Measurements from ENCODE around the gene KRT81. TPM values are rescaled to one million over a fixed set of nuclear protein-coding genes. Genes with fewer than 3 reads are reported as not detected.

Gene KRT81
- total RNA-seq, 1 donor from 2014 or later: 1.2 TPM

GRCh38 chr12:52254965-52255751, 36.2 kb downstream of the KRT81 start:
- H3K4me2 ChIP-seq (ENCODE audit: low read length): no peak overlapping the region
- peaks cover 81% of the 10 kb centered on the region for H3K27me3 Mint-ChIP-seq (ENCODE audit: low read depth, unreplicated experiment)
- no peak overlapping the region for H2AFZ ChIP-seq (ENCODE audit: low read depth, low read length)
- H3K4me1 Mint-ChIP-seq (ENCODE audit: low read depth, unreplicated experiment): peaks cover 5% of the 10 kb centered on the region
- H3K79me2 ChIP-seq (ENCODE audit: insufficient read depth, low read length): no peaks in the 10 kb centered on the region
- H3K27ac Mint-ChIP-seq (ENCODE audit: unreplicated experiment): no peak overlapping the region
- no peak overlapping the region for H3K4me3 ChIP-seq (ENCODE audit: insufficient read depth, low read depth, low read length)
- H3K36me3 ChIP-seq (ENCODE audit: insufficient read depth, low read length): no peaks in the 10 kb centered on the region
- TF ChIP-seq CTCF (IDR thresholded peaks at IDR 0.05; ENCODE audit: insufficient read depth, low read depth, low read length) (no peak), EZH2 (IDR thresholded peaks at IDR 0.05; ENCODE audit: insufficient read depth, low read length) (no peak)
- peaks cover 36% of the 10 kb centered on the region for H3K27me3 ChIP-seq (ENCODE audit: insufficient read depth, low read length)
- H3K4me3 Mint-ChIP-seq (ENCODE audit: unreplicated experiment): no peak overlapping the region
- no peak overlapping the region for H3K9ac ChIP-seq (ENCODE audit: low read length)
- FAIRE-seq (no peak), DNase-seq (ENCODE audit: low read depth) (no peak)
- H3K9me3 Mint-ChIP-seq (ENCODE audit: unreplicated experiment): peaks cover 5% of the 10 kb centered on the region
- H3K27ac ChIP-seq (ENCODE audit: low read depth, low read length): no peak overlapping the region
- no peaks in the 10 kb centered on the region for H3K4me1 ChIP-seq (ENCODE audit: insufficient read depth, low read length)
- H3K9me3 ChIP-seq (ENCODE audit: insufficient read depth, low read depth, low read length): no peaks in the 10 kb centered on the region
- H4K20me1 ChIP-seq (ENCODE audit: insufficient read depth, low read length): no peaks in the 10 kb centered on the region
- H3K36me3 Mint-ChIP-seq (ENCODE audit: low read depth, unreplicated experiment): peaks cover 5% of the 10 kb centered on the region

GRCh38 chr12:52254180-52254964, 37.0 kb downstream of the KRT81 start:
- no peak for DNase-seq (ENCODE audit: low read depth)
- Histone ChIP-seq H2AFZ (ENCODE audit: low read depth, low read length) (no peak overlapping the region), H3K27ac (ENCODE audit: low read depth, low read length) (no peak overlapping the region), H3K4me1 (ENCODE audit: insufficient read depth, low read length) (no peaks in the 10 kb centered on the region), H3K79me2 (ENCODE audit: insufficient read depth, low read length) (no peaks in the 10 kb centered on the region), H4K20me1 (ENCODE audit: insufficient read depth, low read length) (no peaks in the 10 kb centered on the region), H3K9ac (ENCODE audit: low read length) (no peak overlapping the region), H3K36me3 (ENCODE audit: insufficient read depth, low read length) (no peaks in the 10 kb centered on the region), H3K4me3 (ENCODE audit: insufficient read depth, low read depth, low read length) (no peak overlapping the region), H3K9me3 (ENCODE audit: insufficient read depth, low read depth, low read length) (no peaks in the 10 kb centered on the region), H3K4me2 (ENCODE audit: low read length) (no peak overlapping the region), H3K27me3 (ENCODE audit: insufficient read depth, low read length) (peaks cover 36% of the 10 kb centered on the region)
- no peak for TF ChIP-seq CTCF (IDR thresholded peaks at IDR 0.05; ENCODE audit: insufficient read depth, low read depth, low read length)
- no peak for TF ChIP-seq EZH2 (IDR thresholded peaks at IDR 0.05; ENCODE audit: insufficient read depth, low read length)
- Mint-ChIP-seq H3K4me3 (ENCODE audit: unreplicated experiment) (no peak overlapping the region), H3K4me1 (ENCODE audit: low read depth, unreplicated experiment) (no peaks in the 10 kb centered on the region), H3K27ac (ENCODE audit: unreplicated experiment) (no peak overlapping the region), H3K27me3 (ENCODE audit: low read depth, unreplicated experiment) (peaks cover 82% of the 10 kb centered on the region), H3K36me3 (ENCODE audit: low read depth, unreplicated experiment) (peaks cover 5% of the 10 kb centered on the region), H3K9me3 (ENCODE audit: unreplicated experiment) (peaks cover 7% of the 10 kb centered on the region)
- FAIRE-seq: no peak

All from astrocyte (in vitro differentiated cells and primary cell).